Lower lobe of right lung (tissue), 2 donors: ENCODE results near the gene GABARAPL2. TPM values are rescaled to one million over a fixed set of nuclear protein-coding genes. Genes with fewer than 3 reads are reported as not detected.

ENCODE experiments used
- ATAC-seq, 2 donors: fragments of 200-7000 bp; cut with Tn5 transposase; one replicate each; pipeline ENCODE4 v1.9.1; 2020 to 2022; ENCODE audit warnings: mild to moderate bottlenecking in 2 of 2, moderate library complexity in 2 of 2
- DNase-seq: peaks from one replicate; pipeline ENCODE4 v3.0.0-alpha.2; 2020
- H3K27ac ChIP-seq: fragments of 200-600 bp; one replicate; pipeline ENCODE4 v1.8.0; 2022
- H3K27me3 ChIP-seq: fragments of 200-600 bp; one replicate; pipeline ENCODE4 v1.8.0; 2022; ENCODE audit warnings: low read depth
- H3K36me3 ChIP-seq: fragments of 200-600 bp; one replicate; pipeline ENCODE4 v1.8.0; 2022; ENCODE audit warnings: mild to moderate bottlenecking
- H3K4me1 ChIP-seq: fragments of 200-600 bp; one replicate; pipeline ENCODE4 v1.8.0; 2022
- H3K4me3 ChIP-seq: fragments of 200-600 bp; one replicate; pipeline ENCODE4 v1.8.0; 2022; ENCODE audit warnings: mild to moderate bottlenecking
- H3K9me3 ChIP-seq: fragments of 200-600 bp; one replicate; pipeline ENCODE4 v1.8.0; 2022
- CTCF ChIP-seq: fragments of 200-600 bp; IDR thresholded peaks from one replicate; pipeline ENCODE4 v1.8.0; 2022; ENCODE audit warnings: antibody characterized with exemption, mild to moderate bottlenecking
- intact Hi-C: fragments of 100-400 bp; cut with DNase I; formaldehyde crosslinking; loops from one replicate; pipeline ENCODE4 v1.11.0; 2022
- total RNA-seq: library from RNA; stranded (reverse); fragmentation: NEBNext Ultra II Directional; extraction: Animal tissue kit (Norgen Biotek cat#: 25700); gene quantifications from one replicate; pipeline ENCODE4 v1.2.1, GENCODE V29; 2021
- donor health status: DM: no; HTN: yes; CAD: no; lungs with severe emphysema.

GABARAPL2 gene
- total RNA-seq, 1 donor from 2014 or later, result 120 TPM

- peak overlapping the region; percentile 26 for H3K27ac ChIP-seq
- H3K36me3 ChIP-seq, result peaks cover 79% of the 10 kb centered on the region
- H3K27me3 ChIP-seq, result no peaks in the 10 kb centered on the region
- no peak overlapping the region for H3K4me3 ChIP-seq
- ATAC-seq, result no peak
- no peak for TF ChIP-seq CTCF
- intact Hi-C loops, result no loop called here
- H3K9me3 ChIP-seq, result no peaks in the 10 kb centered on the region
- H3K4me1 ChIP-seq, result peaks cover 60% of the 10 kb centered on the region
- no peak for DNase-seq
These were observed 4.4 kb downstream of the GABARAPL2 start for GRCh38 chr16:75570396-75571065.

GRCh38 chr16:75572864-75573542 is 6.8 kb downstream of the GABARAPL2 start:
- no peak for TF ChIP-seq CTCF
- intact Hi-C loops, result no loop called here
- no peak for DNase-seq
- H3K27me3 ChIP-seq, result no peaks in the 10 kb centered on the region
- no peak overlapping the region for H3K4me3 ChIP-seq
- ATAC-seq, result no peak
- H3K27ac ChIP-seq, result no peak overlapping the region
- no peaks in the 10 kb centered on the region for H3K9me3 ChIP-seq
- H3K4me1 ChIP-seq, result peaks cover 43% of the 10 kb centered on the region
- H3K36me3 ChIP-seq, result peaks cover 99% of the 10 kb centered on the region

- ATAC-seq (no peak), DNase-seq (no peak)
- Histone ChIP-seq H3K4me3 (no peak overlapping the region), H3K4me1 (peaks cover 33% of the 10 kb centered on the region), H3K9me3 (no peaks in the 10 kb centered on the region), H3K36me3 (peaks cover 99% of the 10 kb centered on the region), H3K27ac (no peak overlapping the region), H3K27me3 (no peaks in the 10 kb centered on the region)
- intact Hi-C loops, result no loop called here
- no peak for TF ChIP-seq CTCF
These were observed 7.8 kb downstream of the GABARAPL2 start for GRCh38 chr16:75573955-75574354.

GRCh38 chr16:75575958-75576357 is 9.8 kb downstream of the GABARAPL2 start:
- Histone ChIP-seq H3K27me3 (no peaks in the 10 kb centered on the region), H3K9me3 (no peaks in the 10 kb centered on the region), H3K4me3 (no peak overlapping the region), H3K27ac (no peak overlapping the region), H3K4me1 (peaks cover 16% of the 10 kb centered on the region), H3K36me3 (peaks cover 98% of the 10 kb centered on the region)
- intact Hi-C loops, result no loop called here
- ATAC-seq (no peak), DNase-seq (no peak)
- no peak for TF ChIP-seq CTCF

- DNase-seq (no peak), ATAC-seq (no peak)
- Histone ChIP-seq H3K36me3 (peaks cover 97% of the 10 kb centered on the region), H3K4me1 (peaks cover 12% of the 10 kb centered on the region), H3K9me3 (no peaks in the 10 kb centered on the region), H3K27me3 (no peaks in the 10 kb centered on the region), H3K27ac (no peak overlapping the region), H3K4me3 (no peak overlapping the region)
- TF ChIP-seq CTCF, result no peak
- intact Hi-C loops, result no loop called here
These were observed 10.2 kb downstream of the GABARAPL2 start for GRCh38 chr16:75576384-75576811.
